Measurements from ENCODE around the gene SIDT1.

Gene SIDT1

GRCh38 chr3:113638910-113639309 lies 106.6 kb downstream of the SIDT1 start:
- DNase-seq, result no peak

- DNase-seq, result no peak
Measured at GRCh38 chr3:113643583-113643982, 111.2 kb downstream of the SIDT1 start.

GRCh38 chr3:113648524-113648923 lies 116.2 kb downstream of the SIDT1 start:
- no peak for DNase-seq

- DNase-seq, result no peak
Measured at GRCh38 chr3:113649174-113649845, 117.0 kb downstream of the SIDT1 start.

GRCh38 chr3:113654310-113654709 lies 122.0 kb downstream of the SIDT1 start:
- no peak for DNase-seq

- no peak for DNase-seq
Measured at GRCh38 chr3:113654851-113655250, 122.5 kb downstream of the SIDT1 start.

- no peak for DNase-seq
Measured at GRCh38 chr3:113658107-113658506, 125.8 kb downstream of the SIDT1 start.

GRCh38 chr3:113659101-113659541 lies 126.8 kb downstream of the SIDT1 start:
- DNase-seq, result no peak

GRCh38 chr3:113659996-113660395 lies 127.6 kb downstream of the SIDT1 start:
- no peak for DNase-seq

GRCh38 chr3:113660458-113660857 lies 128.1 kb downstream of the SIDT1 start:
- DNase-seq, result no peak

- DNase-seq, result no peak
Measured at GRCh38 chr3:113660896-113661295, 128.5 kb downstream of the SIDT1 start.

GRCh38 chr3:113662824-113663223 lies 130.5 kb downstream of the SIDT1 start:
- no peak for DNase-seq

- DNase-seq, result no peak
Measured at GRCh38 chr3:113663324-113663750, 131.0 kb downstream of the SIDT1 start.

GRCh38 chr3:113663761-113664160 lies 131.4 kb downstream of the SIDT1 start:
- no peak for DNase-seq

GRCh38 chr3:113664523-113665094 lies 132.3 kb downstream of the SIDT1 start:
- DNase-seq, result no peak

- no peak for DNase-seq
Measured at GRCh38 chr3:113668015-113668414, 135.7 kb downstream of the SIDT1 start.

GRCh38 chr3:113673593-113673992 lies 141.2 kb downstream of the SIDT1 start:
- no peak for DNase-seq

- DNase-seq, result no peak
Measured at GRCh38 chr3:113676261-113676660, 143.9 kb downstream of the SIDT1 start.

- no peak for DNase-seq
Measured at GRCh38 chr3:113677737-113678136, 145.4 kb downstream of the SIDT1 start.

GRCh38 chr3:113678773-113679172 lies 146.4 kb downstream of the SIDT1 start:
- no peak for DNase-seq

All from activated CD4-positive, alpha-beta T cell treated with anti-CD3 and anti-CD28 coated beads, Interleukin-2, Interleukin-6, amounts not matched to agents 100 ng/mL and 50 ng/mL, durations not matched to agents 16 hours and 8 hours (primary cell).